ENCODE results near the gene LUC7L.

- TF ChIP-seq, protein P1, sequence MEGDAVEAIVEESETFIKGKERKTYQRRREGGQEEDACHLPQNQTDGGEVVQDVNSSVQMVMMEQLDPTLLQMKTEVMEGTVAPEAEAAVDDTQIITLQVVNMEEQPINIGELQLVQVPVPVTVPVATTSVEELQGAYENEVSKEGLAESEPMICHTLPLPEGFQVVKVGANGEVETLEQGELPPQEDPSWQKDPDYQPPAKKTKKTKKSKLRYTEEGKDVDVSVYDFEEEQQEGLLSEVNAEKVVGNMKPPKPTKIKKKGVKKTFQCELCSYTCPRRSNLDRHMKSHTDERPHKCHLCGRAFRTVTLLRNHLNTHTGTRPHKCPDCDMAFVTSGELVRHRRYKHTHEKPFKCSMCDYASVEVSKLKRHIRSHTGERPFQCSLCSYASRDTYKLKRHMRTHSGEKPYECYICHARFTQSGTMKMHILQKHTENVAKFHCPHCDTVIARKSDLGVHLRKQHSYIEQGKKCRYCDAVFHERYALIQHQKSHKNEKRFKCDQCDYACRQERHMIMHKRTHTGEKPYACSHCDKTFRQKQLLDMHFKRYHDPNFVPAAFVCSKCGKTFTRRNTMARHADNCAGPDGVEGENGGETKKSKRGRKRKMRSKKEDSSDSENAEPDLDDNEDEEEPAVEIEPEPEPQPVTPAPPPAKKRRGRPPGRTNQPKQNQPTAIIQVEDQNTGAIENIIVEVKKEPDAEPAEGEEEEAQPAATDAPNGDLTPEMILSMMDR (IDR thresholded peaks at IDR 0.05), result no peak
- no peak for TF ChIP-seq POLR2A (IDR thresholded peaks at IDR 0.05)
- no peak for TF ChIP-seq EP300 (IDR thresholded peaks at IDR 0.05)
Measured at GRCh38 chr16:140175-140857, 88.9 kb downstream of the LUC7L start.
